Glomerular visceral epithelial cell (primary cell): ENCODE measurements around the gene TBC1D8.

Source experiments
- DNase-seq: peaks from one replicate; pipeline ENCODE4 v3.0.0-alpha.2; 2016; ENCODE audit errors: extremely low spot score

Gene TBC1D8

GRCh38 chr2:101162561-101163330 lies 11.6 kb upstream of the TBC1D8 start:
- no peak for DNase-seq

- no peak for DNase-seq
Measured at GRCh38 chr2:101161658-101162057, 10.5 kb upstream of the TBC1D8 start.

- peak; percentile 72 for DNase-seq
Measured at GRCh38 chr2:101160454-101160853, 9.3 kb upstream of the TBC1D8 start.

GRCh38 chr2:101159526-101159925 lies 8.3 kb upstream of the TBC1D8 start:
- no peak for DNase-seq

GRCh38 chr2:101157272-101157671 lies 6.1 kb upstream of the TBC1D8 start:
- DNase-seq, result no peak

GRCh38 chr2:101153787-101154186 lies 2.6 kb upstream of the TBC1D8 start:
- DNase-seq, result no peak

- no peak for DNase-seq
Measured at GRCh38 chr2:101153077-101153707, 2.0 kb upstream of the TBC1D8 start.

GRCh38 chr2:101152272-101153076 lies 1.3 kb upstream of the TBC1D8 start:
- peak; percentile 67 for DNase-seq

GRCh38 chr2:101151859-101152271 lies 683 bp upstream of the TBC1D8 start:
- no peak for DNase-seq

GRCh38 chr2:101150306-101151145 lies 656 bp downstream of the TBC1D8 start:
- DNase-seq, result peak; percentile 40

GRCh38 chr2:101149241-101150192 lies 1.7 kb downstream of the TBC1D8 start:
- no peak for DNase-seq

GRCh38 chr2:101148777-101149176 lies 2.4 kb downstream of the TBC1D8 start:
- no peak for DNase-seq

GRCh38 chr2:101147971-101148370 lies 3.2 kb downstream of the TBC1D8 start:
- DNase-seq, result no peak

GRCh38 chr2:101147062-101147461 lies 4.1 kb downstream of the TBC1D8 start:
- DNase-seq, result no peak

GRCh38 chr2:101146535-101146934 lies 4.6 kb downstream of the TBC1D8 start:
- no peak for DNase-seq

- DNase-seq, result peak; percentile 21
Measured at GRCh38 chr2:101145406-101145805, 5.8 kb downstream of the TBC1D8 start.

- no peak for DNase-seq
Measured at GRCh38 chr2:101142163-101142562, 9.0 kb downstream of the TBC1D8 start.

- DNase-seq, result no peak
Measured at GRCh38 chr2:101140978-101141655, 10.1 kb downstream of the TBC1D8 start.

GRCh38 chr2:101140237-101140636 lies 10.9 kb downstream of the TBC1D8 start:
- no peak for DNase-seq

GRCh38 chr2:101139495-101139894 lies 11.7 kb downstream of the TBC1D8 start:
- no peak for DNase-seq
